H1 (cell line): ENCODE results near the gene TENT4B. TPM values are rescaled to one million over a fixed set of nuclear protein-coding genes. Genes with fewer than 3 reads are reported as not detected.

ENCODE experiments used
- CTCF ChIA-PET: fragments of 300-600 bp; sonication (Branson Sonifier 250); formaldehyde crosslinking; loops from one replicate; lab custom pipeline; 2021; ENCODE audit not compliant: partially characterized antibody; lab: Charles Lee
- POLR2A ChIA-PET: fragments of 300-600 bp; sonication (Branson Sonifier 250); formaldehyde crosslinking; loops from one replicate; lab custom pipeline; 2021; ENCODE audit warnings: inconsistent platforms; ENCODE audit not compliant: partially characterized antibody; lab: Charles Lee
- DNase-seq, 2 experiments: peaks; one replicate each; pipeline versions ENCODE4 v3.0.0 to v3.0.0-alpha.2; 2010 to 2022; ENCODE audit warnings: low spot score in 2 of 2, low read depth in 1 of 2, mixed read lengths in 1 of 2
- FAIRE-seq: peaks from 2 replicates; lab custom pipeline; 2011; peaks lifted over from hg19 to GRCh38; lab: Jason Lieb, UNC
- H2AFZ ChIP-seq: 2 replicates; pipeline ENCODE4 v1.8.1; 2012; ENCODE audit warnings: low read length, inconsistent platforms
- H2AK5ac ChIP-seq: 2 replicates; pipeline ENCODE4 v1.6.1; 2013; ENCODE audit warnings: low read depth, low read length
- H2BK120ac ChIP-seq: replicated peaks from 2 replicates; pipeline ENCODE3; 2013; ENCODE audit warnings: low read depth, low read length, inconsistent platforms
- H2BK12ac ChIP-seq: 2 replicates; pipeline ENCODE4 v1.6.1; 2013; ENCODE audit warnings: low read depth, low read length
- H2BK15ac ChIP-seq: 2 replicates; pipeline ENCODE4 v1.6.1; 2013; ENCODE audit warnings: low read length
- H2BK20ac ChIP-seq: 2 replicates; pipeline ENCODE4 v1.6.1; 2013; ENCODE audit warnings: low read length
- H2BK5ac ChIP-seq: 2 replicates; pipeline ENCODE4 v1.6.1; 2013; ENCODE audit warnings: low read depth, low read length
- H3K14ac ChIP-seq: 2 replicates; pipeline ENCODE4 v1.6.1; 2013; ENCODE audit warnings: inconsistent platforms; ENCODE audit not compliant: insufficient read length
- H3K18ac ChIP-seq: 2 replicates; pipeline ENCODE4 v1.6.1; 2013; ENCODE audit warnings: low read length; ENCODE audit errors: extremely low read depth
- H3K23ac ChIP-seq: 2 replicates; pipeline ENCODE4 v1.6.1; 2013; ENCODE audit warnings: inconsistent platforms; ENCODE audit not compliant: insufficient read length
- H3K23me2 ChIP-seq: 2 replicates; pipeline ENCODE4 v1.6.1; 2013; ENCODE audit warnings: low read depth, low read length
- H3K27ac ChIP-seq: 2 replicates; pipeline ENCODE4 v1.6.1; 2011; ENCODE audit warnings: low read depth, low read length, inconsistent platforms
- H3K27me3 ChIP-seq, 4 experiments: replicated peaks in 1 of 4; 1 replicate in 1 of 4; 2 replicates in 3 of 4; pipeline versions ENCODE4 v1.6.1 to v1.8.1; 2011 to 2013; ENCODE audit warnings: low read length in 3 of 4, mild to moderate bottlenecking in 3 of 4, inconsistent platforms in 2 of 4, mixed read lengths in 2 of 4, moderate library complexity in 1 of 4; ENCODE audit not compliant: control insufficient read depth in 3 of 4, insufficient read depth in 3 of 4; ENCODE audit errors: extremely low read depth in 1 of 4
- H3K36me3 ChIP-seq, 4 experiments: 2 replicates each; pipeline versions ENCODE4 v1.6.1 to v1.8.1; 2011 to 2013; ENCODE audit warnings: mild to moderate bottlenecking in 4 of 4, low read length in 3 of 4, moderate library complexity in 2 of 4, control low read depth in 1 of 4, inconsistent platforms in 1 of 4; ENCODE audit not compliant: insufficient read depth in 4 of 4, control insufficient read depth in 2 of 4
- H3K4ac ChIP-seq: replicated peaks from 2 replicates; pipeline ENCODE3; 2013; ENCODE audit warnings: low read length, low read depth, mixed read lengths, inconsistent platforms; ENCODE audit not compliant: insufficient read length
- H3K4me1 ChIP-seq, 4 experiments: replicated peaks in 1 of 4; 1 replicate in 1 of 4; 2 replicates in 3 of 4; pipeline versions ENCODE4 v1.6.1 to v1.8.1; 2011 to 2013; ENCODE audit warnings: low read length in 3 of 4, inconsistent platforms in 2 of 4, mixed read lengths in 1 of 4; ENCODE audit not compliant: insufficient read depth in 4 of 4, control insufficient read depth in 3 of 4
- H3K4me2 ChIP-seq, 2 experiments: 2 replicates each; pipeline versions ENCODE4 v1.6.1 to v1.8.1; 2011 to 2013; ENCODE audit warnings: low read depth in 2 of 2, low read length in 2 of 2, control low read depth in 1 of 2, inconsistent platforms in 1 of 2, mild to moderate bottlenecking in 1 of 2; ENCODE audit not compliant: insufficient read depth in 1 of 2
- H3K4me3 ChIP-seq, 4 experiments: fragments of 200-600, 300-600 bp in 1 of 4; sonication (generic), shearing (Covaris generic), sonication (Bioruptor Twin) in 1 of 4; 2 replicates each; pipeline versions ENCODE4 v1.5.1 to v1.8.1; 2011 to 2016; ENCODE audit warnings: low read length in 4 of 4, low read depth in 3 of 4, control low read depth in 2 of 4, inconsistent platforms in 2 of 4, mild to moderate bottlenecking in 2 of 4, mixed read lengths in 1 of 4, moderate library complexity in 1 of 4; ENCODE audit not compliant: insufficient read depth in 2 of 4; ENCODE audit errors: extremely low read depth in 1 of 4
- H3K56ac ChIP-seq: replicated peaks from 2 replicates; pipeline ENCODE3; 2013; ENCODE audit warnings: low read depth, mild to moderate bottlenecking, mixed read lengths, low read length, inconsistent platforms; ENCODE audit not compliant: insufficient read length
- H3K79me1 ChIP-seq: 2 replicates; pipeline ENCODE4 v1.6.1; 2013; ENCODE audit warnings: low read depth, low read length, control low read depth
- H3K79me2 ChIP-seq, 2 experiments: 2 replicates each; pipeline versions ENCODE4 v1.6.1 to v1.8.1; 2012 to 2013; ENCODE audit warnings: low read length in 2 of 2, mild to moderate bottlenecking in 2 of 2, inconsistent platforms in 1 of 2; ENCODE audit not compliant: insufficient read depth in 2 of 2, control insufficient read depth in 1 of 2
- H3K9ac ChIP-seq, 4 experiments: replicated peaks in 1 of 4; 1 replicate in 1 of 4; 2 replicates in 3 of 4; pipeline versions ENCODE4 v1.6.1 to v1.8.1; 2011 to 2013; ENCODE audit warnings: low read depth in 3 of 4, low read length in 3 of 4, control low read depth in 2 of 4, mild to moderate bottlenecking in 2 of 4, moderate library complexity in 2 of 4, inconsistent platforms in 1 of 4; ENCODE audit errors: extremely low read depth in 1 of 4
- H3K9me3 ChIP-seq, 2 experiments: 2 replicates each; pipeline versions ENCODE4 v1.6.1 to v1.8.1; 2012 to 2013; ENCODE audit warnings: mild to moderate bottlenecking in 2 of 2, moderate library complexity in 2 of 2, control low read depth in 1 of 2, inconsistent platforms in 1 of 2, low read depth in 1 of 2, low read length in 1 of 2, mixed read lengths in 1 of 2; ENCODE audit not compliant: insufficient read depth in 2 of 2
- H4K20me1 ChIP-seq, 2 experiments: replicated peaks in 1 of 2; 2 replicates each; pipeline versions ENCODE3 to v1.8.1; 2011 to 2013; ENCODE audit warnings: inconsistent platforms in 2 of 2, low read length in 2 of 2, mild to moderate bottlenecking in 1 of 2; ENCODE audit not compliant: insufficient read depth in 2 of 2, control insufficient read depth in 1 of 2
- H4K5ac ChIP-seq: 2 replicates; pipeline ENCODE4 v1.6.1; 2013; ENCODE audit warnings: low read length, low read depth, mixed read lengths, inconsistent platforms; ENCODE audit not compliant: insufficient read length
- H4K8ac ChIP-seq: 2 replicates; pipeline ENCODE4 v1.8.0; 2013; ENCODE audit warnings: mild to moderate bottlenecking, moderate library complexity, low read length, inconsistent platforms; ENCODE audit not compliant: insufficient read depth; ENCODE audit errors: extremely low read depth
- H4K91ac ChIP-seq: replicated peaks from 2 replicates; pipeline ENCODE3; 2013; ENCODE audit warnings: low read length, mixed read lengths, inconsistent platforms; ENCODE audit not compliant: insufficient read length
- CREB1 ChIP-seq: IDR thresholded peaks from 2 replicates; pipeline ENCODE4 v1.6.1; 2012; ENCODE audit warnings: inconsistent platforms
- CTBP2 ChIP-seq: IDR thresholded peaks from 2 replicates; pipeline ENCODE4 v1.7.0; 2011; ENCODE audit warnings: borderline replicate concordance, mild to moderate bottlenecking, moderate library complexity, mixed read lengths, low read length; ENCODE audit not compliant: insufficient read depth, insufficient read length
- CTCF ChIP-seq, 3 experiments: IDR thresholded peaks; 1 replicate in 2 of 3; 2 replicates in 1 of 3; pipeline versions ENCODE4 v1.5.1 to v1.6.1; 2011; ENCODE audit warnings: low read length in 3 of 3, mild to moderate bottlenecking in 3 of 3, inconsistent platforms in 2 of 3, low read depth in 1 of 3, moderate library complexity in 1 of 3; ENCODE audit not compliant: insufficient read depth in 1 of 3; ENCODE audit errors: control extremely low read depth in 1 of 3
- RBBP5 ChIP-seq: IDR thresholded peaks from 2 replicates; pipeline ENCODE4 v1.7.1; 2012; ENCODE audit warnings: low read depth, mild to moderate bottlenecking, inconsistent platforms, low read length, moderate library complexity, borderline replicate concordance
- RXRA ChIP-seq: IDR thresholded peaks from 2 replicates; pipeline ENCODE4 v1.6.1; 2011; ENCODE audit warnings: low read depth, mild to moderate bottlenecking, low read length, moderate library complexity; ENCODE audit not compliant: insufficient read depth
- SP2 ChIP-seq: IDR thresholded peaks from 2 replicates; pipeline ENCODE4 v1.6.1; 2012; ENCODE audit warnings: mild to moderate bottlenecking, low read length, inconsistent platforms
- TAF7 ChIP-seq: optimal IDR thresholded peaks from 2 replicates; pipeline ENCODE3; 2011; ENCODE audit warnings: low read depth, mild to moderate bottlenecking, inconsistent platforms, low read length, moderate library complexity, borderline replicate concordance
- TBP ChIP-seq: IDR thresholded peaks from 2 replicates; pipeline ENCODE4 v1.6.1; 2011; ENCODE audit warnings: low read depth, low read length, improper control_type of control experiment
- WGBS, 2 experiments: shearing (Covaris generic) in 1 of 2; methylation state at CpG; one replicate each; pipeline versions ENCODE4 v1.1.6 to v1.1.7; 2013 to 2015; ENCODE audit warnings: low lambda C conversion rate in 2 of 2, mixed read lengths in 2 of 2, inconsistent platforms in 1 of 2, low coverage in 1 of 2, missing lambda C conversion rate in 1 of 2; ENCODE audit not compliant: insufficient replicate concordance in 2 of 2, insufficient coverage in 1 of 2, insufficient read length in 1 of 2; ENCODE audit errors: extremely low coverage in 1 of 2, missing lambda C conversion rate in 1 of 2; 5-methylcytosine and 5-hydroxymethylcytosine counted together
- polyA plus RNA-seq, 7 experiments: library from polyadenylated mRNA; depleted of rRNA in 3 of 7; stranded (reverse) in 5 of 7; unstranded in 2 of 7; fragments of >200 nt in 5 of 7; fragments of 200-250 nt in 2 of 7; gene quantifications; 1 replicate in 5 of 7; 2 replicates in 1 of 7; 4 replicates in 1 of 7; pipeline versions ENCODE4 v1.2.1 to v1.2.3, GENCODE V29; 2011 to 2013; ENCODE audit warnings: missing spikeins in 2 of 7, mixed read lengths in 2 of 7
- total RNA-seq: library from RNA; stranded (reverse); fragmentation: NEBNext Ultra II Directional; extraction: Animal tissue kit (Norgen Biotek cat#: 25700); gene quantifications from 2 replicates; pipeline ENCODE4 v1.2.1, GENCODE V29; 2021
- TF ChIP-seq, protein P1 (sequence below): IDR thresholded peaks from 2 replicates; pipeline ENCODE4 v1.6.1; 2012; ENCODE audit warnings: low read length, inconsistent platforms

The TENT4B gene
- total and polyA plus RNA-seq, 2 of the 8 experiments (the other 6 are each of a cell fraction or from before 2014, with no cell fraction given), result 4.2 to 15.7 TPM

GRCh38 chr16:50248845-50249244, 95.7 kb downstream of the TENT4B start:
- Histone ChIP-seq H3K27me3 (peaks cover 0 to 24% (median 14%) of the 10 kb centered on the region in 4 experiments; a peak in 6 of 7 replicates), H3K4me2 (no peak overlapping the region), H2BK5ac (no peak overlapping the region; the same call in 1 of the 2 replicates), H3K9me3 (no peaks in the 10 kb centered on the region), H2AFZ (no peak overlapping the region), H3K23me2 (peaks cover 5% of the 10 kb centered on the region; the same call in 1 of the 2 replicates), H2BK20ac (no peak overlapping the region), H4K20me1 (no peaks in the 10 kb centered on the region), H3K4me3 (no peak overlapping the region), H2BK15ac (no peak overlapping the region), H2AK5ac (no peak overlapping the region), H4K8ac (peak overlapping the region; percentile 7; the same call in 1 of the 2 replicates), H2BK120ac (no peak overlapping the region), H3K18ac (no peak overlapping the region), H4K91ac (peak overlapping the region; percentile 22), H4K5ac (no peak overlapping the region), H3K56ac (no peak overlapping the region), H3K4ac (no peak overlapping the region), H3K9ac (no peak overlapping the region), H3K4me1 (peaks cover 0 to 22% (median 6%) of the 10 kb centered on the region in 4 experiments; a peak in 5 of 7 replicates), H3K23ac (no peak overlapping the region), H3K36me3 (no peaks in the 10 kb centered on the region), H3K79me1 (no peaks in the 10 kb centered on the region), H2BK12ac (no peak overlapping the region), H3K79me2 (no peaks in the 10 kb centered on the region), H3K14ac (no peak overlapping the region), H3K27ac (no peak overlapping the region)
- CTCF ChIA-PET, result interaction anchor here (0.7 to 2.4 kb wide), 5 partner anchors 22 to 422 kb away, joined by 3 to 7 read pairs (median 5); no protein-coding TSS in a partner anchor
- TF ChIP-seq CREB1 (no peak), TBP (no peak), SP2 (no peak), TAF7 (no peak), RBBP5 (no peak), RXRA (no peak), CTCF (IDR thresholded peaks at IDR 0.05; ENCODE audit: control extremely low read depth in 1 of 3, insufficient read depth in 1 of 3, low read depth in 1 of 3, low read length in 3 of 3) (no peak), CTBP2 (no peak)
- TF ChIP-seq, protein P1, sequence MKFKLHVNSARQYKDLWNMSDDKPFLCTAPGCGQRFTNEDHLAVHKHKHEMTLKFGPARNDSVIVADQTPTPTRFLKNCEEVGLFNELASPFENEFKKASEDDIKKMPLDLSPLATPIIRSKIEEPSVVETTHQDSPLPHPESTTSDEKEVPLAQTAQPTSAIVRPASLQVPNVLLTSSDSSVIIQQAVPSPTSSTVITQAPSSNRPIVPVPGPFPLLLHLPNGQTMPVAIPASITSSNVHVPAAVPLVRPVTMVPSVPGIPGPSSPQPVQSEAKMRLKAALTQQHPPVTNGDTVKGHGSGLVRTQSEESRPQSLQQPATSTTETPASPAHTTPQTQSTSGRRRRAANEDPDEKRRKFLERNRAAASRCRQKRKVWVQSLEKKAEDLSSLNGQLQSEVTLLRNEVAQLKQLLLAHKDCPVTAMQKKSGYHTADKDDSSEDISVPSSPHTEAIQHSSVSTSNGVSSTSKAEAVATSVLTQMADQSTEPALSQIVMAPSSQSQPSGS, result no peak
- DNase-seq (no peak), FAIRE-seq (no peak)
- POLR2A ChIA-PET, result interaction anchor here (1.5 kb wide), 1 partner anchor 65 kb away, joined by 4 read pairs; no protein-coding TSS in a partner anchor
- WGBS, 2 experiments, result 89% methylated on average over 8 of the region's 8 CpGs; no CpG with 5 or more reads in 1 of the 2 experiments
